ENCODE results near the gene FAM20A.

DNA sequence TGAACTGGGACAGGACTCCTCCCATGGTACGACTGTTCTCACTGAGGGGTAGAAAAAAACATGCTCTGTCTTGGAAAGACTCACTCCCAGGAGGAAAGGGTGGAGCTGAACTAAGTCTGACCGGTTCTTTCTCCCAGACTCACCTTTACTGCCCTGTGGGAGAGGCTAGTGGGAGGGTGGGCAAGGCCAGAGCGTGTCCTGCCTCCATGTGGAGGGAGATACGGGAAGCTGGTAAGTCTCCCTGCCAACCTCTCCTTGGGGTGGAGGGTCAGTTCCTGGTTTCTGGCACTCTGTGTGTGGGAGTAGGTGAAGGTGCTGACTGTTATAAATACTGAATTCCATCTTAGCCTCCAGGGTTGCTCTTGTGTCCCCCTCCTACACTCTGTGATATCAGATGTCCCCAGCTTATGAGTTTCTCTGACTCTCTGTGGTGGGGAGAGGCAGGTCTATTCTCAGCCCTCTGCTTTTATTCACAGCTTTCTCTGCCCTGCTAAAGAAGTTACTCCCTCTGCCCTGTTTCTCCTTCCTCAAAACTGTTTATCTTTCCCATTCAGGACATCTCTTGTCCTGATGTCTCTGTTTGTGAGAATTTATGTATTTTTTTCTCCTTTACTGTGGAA, 26.9 kb upstream of the FAM20A start:
- TF ChIP-seq, protein P1, sequence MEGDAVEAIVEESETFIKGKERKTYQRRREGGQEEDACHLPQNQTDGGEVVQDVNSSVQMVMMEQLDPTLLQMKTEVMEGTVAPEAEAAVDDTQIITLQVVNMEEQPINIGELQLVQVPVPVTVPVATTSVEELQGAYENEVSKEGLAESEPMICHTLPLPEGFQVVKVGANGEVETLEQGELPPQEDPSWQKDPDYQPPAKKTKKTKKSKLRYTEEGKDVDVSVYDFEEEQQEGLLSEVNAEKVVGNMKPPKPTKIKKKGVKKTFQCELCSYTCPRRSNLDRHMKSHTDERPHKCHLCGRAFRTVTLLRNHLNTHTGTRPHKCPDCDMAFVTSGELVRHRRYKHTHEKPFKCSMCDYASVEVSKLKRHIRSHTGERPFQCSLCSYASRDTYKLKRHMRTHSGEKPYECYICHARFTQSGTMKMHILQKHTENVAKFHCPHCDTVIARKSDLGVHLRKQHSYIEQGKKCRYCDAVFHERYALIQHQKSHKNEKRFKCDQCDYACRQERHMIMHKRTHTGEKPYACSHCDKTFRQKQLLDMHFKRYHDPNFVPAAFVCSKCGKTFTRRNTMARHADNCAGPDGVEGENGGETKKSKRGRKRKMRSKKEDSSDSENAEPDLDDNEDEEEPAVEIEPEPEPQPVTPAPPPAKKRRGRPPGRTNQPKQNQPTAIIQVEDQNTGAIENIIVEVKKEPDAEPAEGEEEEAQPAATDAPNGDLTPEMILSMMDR (IDR thresholded peaks at IDR 0.05): no peak
- TF ChIP-seq POLR2A (IDR thresholded peaks at IDR 0.05) (no peak), POLR2AphosphoS5 (IDR thresholded peaks at IDR 0.05) (peak in 2 of 3 donors; percentile 15 to 51), EP300 (IDR thresholded peaks at IDR 0.05) (no peak)
